Measurements from ENCODE around the gene CTXN1.
"Not testable (repeated sequence)": the region's sequence is repeated elsewhere in the genome, so short reads cannot be mapped to it uniquely, and the experiment has no call there.

CTXN1 gene

DNA sequence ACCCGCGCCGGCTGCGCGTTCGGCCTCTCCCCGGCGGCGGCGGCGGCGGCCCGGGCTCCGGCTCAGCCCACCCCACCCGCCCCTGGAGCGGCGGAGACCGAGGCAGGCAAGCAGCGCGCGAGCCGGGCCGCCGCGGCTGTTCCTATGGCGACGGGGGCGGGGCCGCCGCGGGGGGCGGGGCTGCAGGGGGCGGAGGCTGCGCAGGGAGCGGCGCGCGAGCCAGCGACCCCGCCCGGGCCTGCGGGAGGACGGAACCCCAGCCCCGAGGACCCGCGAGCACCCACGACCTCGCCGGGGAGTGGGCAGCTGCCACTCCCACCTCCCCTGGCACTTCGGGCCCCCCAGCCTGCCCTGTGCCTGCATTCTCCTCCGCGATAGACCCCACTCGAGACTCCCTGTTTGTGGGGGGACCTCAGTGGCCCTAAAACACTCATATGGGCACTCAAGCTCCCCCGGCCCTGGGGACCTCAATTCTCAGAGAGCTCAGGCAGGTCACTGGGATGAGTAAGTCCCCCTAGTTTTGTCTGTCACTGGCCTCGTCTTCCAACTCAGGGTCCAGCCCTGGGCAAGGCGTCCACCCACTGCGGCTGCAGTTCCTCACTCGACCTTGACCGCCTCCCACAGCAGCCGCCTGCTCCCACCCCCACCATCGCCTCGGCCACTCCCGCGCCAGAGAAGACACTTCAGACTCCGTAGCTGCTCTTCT is at the start of gene CTXN1:
TSS of gene CTXN1 (minus strand) at position 115 of the 706 bp plus-strand sequence. CDS start 597 bp downstream, outside the sequence.
- peak; percentile 45 to 48 for DNase-seq

DNA sequence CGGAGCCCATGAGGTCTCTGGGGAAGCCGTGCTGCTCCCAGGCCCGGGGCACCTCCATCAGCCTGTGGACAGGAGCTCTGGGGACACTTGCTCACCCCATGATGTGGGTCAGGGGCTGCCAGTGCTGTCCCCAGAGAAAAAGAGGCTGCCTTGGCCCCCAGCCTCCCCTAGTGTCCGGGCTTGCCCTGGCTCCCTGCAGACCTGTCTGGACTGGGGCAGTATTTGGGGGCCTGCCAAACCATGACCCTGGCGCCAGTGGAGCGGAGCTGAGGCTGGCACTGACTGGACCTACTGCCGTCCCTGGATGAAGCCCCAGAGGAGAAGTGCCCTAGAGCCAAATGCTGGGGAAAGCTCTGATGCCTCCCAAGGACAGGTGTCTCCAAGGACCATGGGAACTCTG is 49.1 kb upstream of the CTXN1 start:
- DNase-seq: no peak

DNA sequence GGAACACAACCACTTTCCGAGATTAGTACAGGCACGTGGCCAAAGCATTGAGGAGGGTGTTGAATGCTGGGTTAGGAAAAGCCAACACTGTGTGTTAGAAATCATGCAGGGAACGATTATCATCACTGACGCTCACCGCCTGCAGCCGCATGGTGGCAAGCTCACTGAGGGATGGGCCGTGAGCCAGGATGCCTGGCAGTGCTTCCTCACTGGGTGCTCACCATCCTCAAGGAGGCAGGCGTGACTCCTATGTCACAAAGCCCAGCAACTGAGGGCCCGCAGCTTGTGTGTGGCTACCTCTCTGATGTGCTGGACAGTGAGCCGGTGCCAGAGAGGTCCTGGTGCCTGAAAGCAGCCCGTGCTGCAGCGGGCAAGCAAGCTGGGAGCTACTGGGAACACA is 47.9 kb upstream of the CTXN1 start:
- no peak for DNase-seq

DNA sequence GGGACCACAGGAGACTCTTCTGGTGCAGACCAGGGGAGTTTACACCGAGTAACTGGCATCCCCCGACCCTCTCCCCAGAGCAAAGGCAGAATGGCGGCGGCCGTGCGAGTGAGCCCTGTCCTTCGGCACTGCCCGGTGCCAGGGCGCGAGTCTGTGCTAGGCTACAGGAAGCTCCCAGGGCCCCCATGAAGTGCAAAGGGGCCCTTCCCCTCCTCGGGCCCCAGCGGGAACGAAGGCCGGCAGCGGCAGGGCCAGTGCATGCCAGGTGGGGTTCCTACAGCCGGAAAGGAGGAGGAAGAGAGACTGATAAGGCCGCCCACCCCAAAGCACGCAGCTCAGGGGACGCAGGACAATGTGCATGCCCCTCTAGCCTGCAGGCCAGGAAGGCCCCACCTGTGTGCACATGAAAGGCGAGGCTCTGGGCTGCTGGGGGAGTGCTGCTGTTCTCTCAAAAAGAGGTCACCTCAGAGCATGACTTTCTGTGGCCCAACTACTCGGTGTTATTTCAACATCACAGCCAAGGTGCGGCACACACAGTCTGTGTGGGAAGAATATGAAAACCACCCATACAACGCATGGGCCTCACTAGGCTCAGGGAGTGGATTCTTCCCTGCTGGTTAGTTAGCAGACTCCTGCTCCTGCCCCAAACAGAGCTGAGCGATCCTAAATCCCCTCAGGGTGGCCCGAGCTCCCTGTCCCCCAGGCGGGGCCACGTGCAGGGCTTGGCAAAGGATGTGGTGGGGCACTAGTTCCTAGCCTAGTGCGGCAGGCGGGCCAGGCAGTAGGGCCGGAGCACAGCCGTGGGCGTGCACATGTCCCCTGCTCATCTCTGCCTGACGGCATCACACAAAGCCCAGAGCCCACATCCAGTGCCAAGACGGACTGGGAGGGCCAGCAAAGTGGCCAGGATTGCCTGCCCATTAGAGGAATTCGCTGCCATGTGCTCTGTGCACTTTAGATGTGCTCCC is 45.9 kb upstream of the CTXN1 start:
- DNase-seq: no peak

DNA sequence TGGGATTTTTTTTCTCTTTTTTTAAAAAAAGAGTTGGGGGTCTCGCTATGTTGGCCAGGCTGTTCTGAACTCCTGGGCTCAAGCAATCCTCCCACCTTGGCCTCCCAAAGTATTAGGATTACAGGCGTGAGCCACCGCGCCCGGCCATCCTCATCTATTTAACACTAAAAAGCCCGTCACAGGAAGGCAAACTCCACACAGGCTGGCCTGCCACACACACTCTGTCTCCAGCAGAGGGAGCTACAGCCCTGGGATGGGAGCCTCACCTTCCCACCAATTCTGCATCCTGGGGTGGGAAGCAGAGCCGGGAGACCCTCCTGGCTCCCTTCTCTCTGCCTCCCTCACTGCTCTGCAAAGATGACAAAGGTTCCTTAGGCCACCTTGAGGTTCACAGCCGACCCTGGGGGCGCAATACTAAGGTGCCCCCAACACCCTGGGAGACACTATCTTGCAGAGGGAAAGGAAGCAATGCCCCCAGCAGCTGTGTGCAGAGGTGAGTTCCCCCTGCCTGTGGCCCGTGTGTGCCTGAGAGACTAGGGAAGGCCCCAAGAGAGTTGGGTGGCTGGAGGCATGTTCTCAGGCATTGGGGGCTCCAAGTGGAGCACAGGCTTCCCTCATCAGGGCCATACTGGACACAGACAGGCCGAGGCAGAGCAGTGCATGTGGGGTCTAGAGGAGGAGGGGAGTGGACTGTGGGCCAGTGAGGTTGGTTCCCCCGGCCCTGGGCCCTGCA is 44.9 kb upstream of the CTXN1 start:
- DNase-seq: peak in 1 of 2 experiments; percentile 45

DNA sequence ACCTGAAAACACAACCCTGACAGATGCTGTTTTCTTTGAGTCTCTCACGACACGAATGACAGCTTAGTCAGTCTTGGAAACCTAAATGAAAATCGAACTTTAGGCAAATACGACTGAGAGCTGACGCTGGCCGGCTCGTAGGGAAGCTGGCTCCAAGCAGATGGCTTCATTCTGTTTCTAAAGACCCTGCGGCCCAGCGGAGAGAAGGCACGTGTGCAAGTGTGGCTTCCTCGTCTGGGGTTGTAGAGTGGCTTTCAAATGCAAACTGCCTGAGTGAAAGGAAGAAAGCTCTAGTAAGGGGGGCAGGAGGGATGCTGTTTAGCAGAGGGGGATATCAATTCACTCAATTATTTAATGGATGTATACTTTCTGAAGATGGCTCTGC is 43.6 kb upstream of the CTXN1 start:
- no peak for DNase-seq

DNA sequence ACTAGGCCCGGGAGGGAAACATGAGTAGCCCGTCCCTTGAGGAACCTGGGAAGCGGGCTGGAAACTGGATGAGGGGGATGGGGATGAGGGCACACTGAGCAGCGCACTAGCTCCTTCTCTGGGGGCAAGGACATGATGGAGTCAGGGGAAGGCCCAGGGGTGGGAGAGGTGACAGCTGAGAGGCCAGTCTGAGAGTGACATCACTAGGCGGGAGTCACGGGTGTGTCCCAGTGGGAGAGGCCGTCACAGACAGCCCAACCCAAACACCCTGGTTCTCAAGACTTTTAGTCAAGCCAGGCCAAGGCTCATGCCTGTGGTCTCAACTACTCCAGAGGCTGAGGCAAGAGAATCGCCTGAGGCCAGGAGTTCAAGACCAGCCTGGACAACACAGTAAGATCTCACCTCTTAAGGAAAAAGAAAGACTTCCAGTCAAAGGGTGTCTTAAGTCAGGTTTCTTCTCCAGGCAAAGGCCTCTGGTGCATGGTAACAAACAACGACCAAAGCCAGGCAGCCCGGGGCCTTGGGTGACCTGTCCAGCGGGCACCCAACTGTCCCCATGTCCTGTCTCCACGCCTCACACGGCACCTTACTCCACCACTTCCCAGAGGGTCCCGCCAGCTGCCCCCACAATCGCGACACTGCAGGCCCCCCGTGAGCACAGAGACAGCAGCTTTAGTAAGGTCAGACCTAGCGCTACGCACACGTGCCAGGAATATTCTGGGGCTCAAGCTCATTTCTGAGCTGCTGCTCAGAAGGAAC is 43.0 kb upstream of the CTXN1 start:
- no peak for DNase-seq

DNA sequence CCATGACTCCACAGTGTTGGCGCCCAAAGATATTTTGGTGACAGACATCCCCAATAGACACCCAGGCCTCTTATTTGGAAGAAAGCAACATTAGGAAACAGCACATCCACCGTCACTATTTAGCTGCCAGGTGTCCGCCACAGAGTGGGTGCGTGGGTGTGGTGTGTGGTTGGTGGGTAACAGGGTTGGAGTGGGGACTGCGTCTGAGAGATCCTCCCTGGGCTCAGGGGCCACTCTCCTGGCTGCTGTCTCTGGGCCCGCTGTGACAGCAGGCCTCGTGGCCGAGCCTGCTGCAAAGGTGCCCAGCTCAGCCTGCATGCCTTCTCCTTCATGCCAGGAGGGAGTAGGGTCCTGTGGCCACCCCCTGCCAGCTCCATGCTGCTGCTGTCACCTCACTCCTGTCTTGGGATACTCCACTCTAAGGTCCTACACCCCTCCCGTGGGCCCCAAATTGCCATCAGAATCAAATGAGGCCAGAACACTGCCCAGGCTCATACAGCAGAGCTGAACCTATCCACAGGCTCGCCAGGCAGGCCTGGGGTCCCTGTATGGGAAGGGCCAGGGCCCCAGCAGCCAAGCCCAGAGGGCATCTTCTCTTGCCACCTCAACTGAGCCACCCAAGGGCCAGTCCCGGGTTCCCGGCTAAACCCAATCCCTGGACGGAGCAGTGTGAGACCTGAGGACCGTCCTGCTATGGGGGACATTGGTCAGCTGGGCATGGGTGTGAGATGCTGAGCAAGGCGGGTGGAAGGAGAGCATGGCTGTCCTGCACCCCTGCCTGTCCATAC is 42.3 kb upstream of the CTXN1 start:
- DNase-seq: no peak

DNA sequence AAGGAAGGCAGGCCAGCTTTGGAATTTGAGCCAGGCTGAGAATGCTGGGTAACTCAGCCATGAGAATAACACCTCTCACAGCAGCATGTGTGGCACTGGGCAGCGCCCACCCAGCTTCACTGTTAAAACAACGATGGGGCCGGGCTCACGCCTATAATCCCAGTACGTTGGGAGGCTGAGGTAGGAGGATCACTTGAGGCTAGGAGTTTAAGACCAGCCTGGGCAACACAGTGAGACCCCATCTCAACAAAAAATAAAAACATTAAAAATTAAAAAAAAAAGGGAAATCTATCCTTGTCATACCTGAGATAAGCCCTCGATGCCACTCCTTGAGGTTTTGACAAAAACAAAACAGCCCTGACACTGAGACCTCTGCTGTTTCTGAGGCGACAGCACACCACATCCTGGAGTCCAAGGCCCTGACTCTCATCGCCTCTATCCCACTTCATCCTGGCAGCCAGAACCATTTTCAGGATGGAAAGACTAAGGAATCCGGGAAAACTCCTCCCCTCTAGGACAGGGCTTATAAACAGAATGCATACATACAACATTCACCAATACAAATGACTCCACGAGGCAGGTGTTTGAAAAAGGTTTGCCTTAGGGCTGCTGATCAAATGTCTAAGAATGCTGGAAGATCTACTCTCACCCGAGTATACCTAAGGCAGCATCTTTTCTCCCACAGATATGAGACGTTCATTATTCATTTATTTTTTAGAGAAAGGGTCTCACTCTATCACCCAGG is 40.2 kb upstream of the CTXN1 start:
- DNase-seq: no peak

DNA sequence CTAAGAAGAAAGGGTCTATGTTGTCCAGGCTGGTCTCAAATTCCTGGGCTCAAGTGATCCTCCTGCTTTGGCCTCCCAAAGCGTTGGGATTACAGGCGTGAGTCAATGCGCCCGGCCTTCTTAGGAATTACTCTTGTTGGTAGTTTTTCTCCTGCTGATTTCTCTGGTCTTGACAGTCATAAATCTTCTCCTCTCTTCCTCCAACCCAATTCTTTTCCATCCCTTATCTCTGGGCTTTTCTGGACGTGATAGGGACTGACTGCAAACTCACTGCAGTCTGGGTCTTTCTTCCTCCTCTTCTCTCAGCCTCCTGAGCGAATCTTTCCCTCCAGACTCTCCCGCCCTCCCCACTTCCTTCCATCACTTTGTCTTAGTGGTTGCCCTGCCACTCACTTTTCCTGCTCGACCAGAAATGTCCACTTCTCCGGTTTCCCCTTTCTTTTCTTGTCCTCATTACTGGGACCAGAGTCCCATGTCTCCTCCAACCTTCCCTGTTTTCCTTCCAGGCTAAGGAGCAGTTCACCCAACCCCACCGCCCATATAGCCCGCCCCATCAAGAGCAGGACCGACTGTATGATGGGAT is 39.4 kb upstream of the CTXN1 start:
- no peak for DNase-seq

DNA sequence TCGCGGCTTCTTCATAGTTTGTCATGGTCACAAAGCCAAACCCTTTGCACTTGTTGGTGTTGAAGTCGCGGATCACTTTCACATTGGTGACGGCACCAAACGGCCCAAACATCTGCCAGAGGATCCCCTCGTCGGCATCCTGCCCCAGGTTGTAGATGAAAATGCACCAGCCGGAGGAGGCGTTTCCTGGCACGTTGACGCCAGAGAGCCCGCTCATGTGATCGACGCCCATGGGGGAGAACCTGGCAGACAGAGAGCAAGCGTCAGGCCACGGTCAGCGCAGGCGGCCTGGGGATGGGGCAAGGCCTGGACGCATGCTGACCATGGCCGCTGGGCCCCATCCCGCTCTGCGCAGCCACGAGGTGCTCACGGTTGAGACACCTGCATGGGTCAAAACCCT is 37.6 kb upstream of the CTXN1 start:
- no peak for DNase-seq

DNA sequence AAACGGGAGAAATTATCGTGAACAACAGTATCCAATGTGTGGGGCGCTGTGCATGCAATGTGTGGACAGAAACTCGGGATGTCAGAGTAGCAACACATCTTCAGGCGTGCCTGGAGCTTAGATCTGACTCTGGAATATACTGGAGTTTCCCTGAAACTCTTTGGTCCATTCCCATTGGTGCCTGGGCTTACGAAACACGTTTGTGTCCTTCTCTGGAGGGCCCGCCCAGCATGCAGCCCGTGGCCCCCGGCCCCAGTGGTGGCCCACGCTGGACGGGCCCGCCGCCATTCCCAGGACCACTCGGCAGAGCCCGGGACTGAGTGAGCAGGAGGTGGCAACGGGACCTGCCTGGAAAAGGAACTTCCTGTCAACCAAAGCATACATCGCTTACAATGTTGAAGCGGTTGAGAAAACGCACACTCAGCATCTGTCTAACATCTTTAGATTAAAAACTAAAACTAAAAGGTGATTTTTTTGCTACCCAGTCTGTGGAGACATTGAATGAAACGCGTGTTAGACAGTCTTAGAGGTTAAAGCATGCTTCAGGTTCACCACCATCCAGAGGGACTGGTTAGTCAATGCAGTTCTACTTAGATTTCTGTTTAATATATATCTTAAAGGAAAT is 36.8 kb upstream of the CTXN1 start:
- no peak for DNase-seq

DNA sequence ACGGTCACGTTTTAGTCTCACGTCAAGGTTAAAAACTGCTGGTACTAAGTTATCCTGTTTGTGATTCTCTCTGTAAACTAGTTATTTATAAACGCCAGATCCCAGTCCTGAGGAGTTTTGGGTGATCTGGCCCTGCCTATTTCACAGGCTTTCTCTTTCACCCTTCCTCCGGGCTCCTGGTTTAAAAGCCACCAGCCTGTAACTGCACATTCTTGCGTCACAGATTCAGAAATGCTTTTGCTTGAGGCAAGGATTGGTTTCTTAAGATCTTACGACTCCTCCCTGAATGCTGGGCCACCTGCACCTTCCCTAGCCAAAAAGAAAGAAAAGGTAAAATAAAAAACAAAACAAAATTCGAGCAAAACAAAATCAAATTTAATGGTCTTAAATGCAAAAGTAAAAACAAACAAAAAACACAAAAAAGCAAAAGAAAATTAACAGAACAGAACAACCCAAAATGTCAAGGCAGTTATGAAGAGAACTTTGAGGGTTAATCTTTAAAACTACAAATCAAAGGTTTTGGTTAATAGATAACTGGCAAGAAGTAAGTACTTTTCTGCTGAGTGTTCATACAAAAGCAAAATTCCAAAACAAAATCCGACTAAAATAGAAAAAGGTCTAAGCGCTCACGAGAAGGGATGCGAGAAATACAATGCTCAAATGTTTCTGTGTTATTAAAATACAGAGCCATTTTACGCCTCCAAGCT is 36.1 kb upstream of the CTXN1 start:
- no peak for DNase-seq

DNA sequence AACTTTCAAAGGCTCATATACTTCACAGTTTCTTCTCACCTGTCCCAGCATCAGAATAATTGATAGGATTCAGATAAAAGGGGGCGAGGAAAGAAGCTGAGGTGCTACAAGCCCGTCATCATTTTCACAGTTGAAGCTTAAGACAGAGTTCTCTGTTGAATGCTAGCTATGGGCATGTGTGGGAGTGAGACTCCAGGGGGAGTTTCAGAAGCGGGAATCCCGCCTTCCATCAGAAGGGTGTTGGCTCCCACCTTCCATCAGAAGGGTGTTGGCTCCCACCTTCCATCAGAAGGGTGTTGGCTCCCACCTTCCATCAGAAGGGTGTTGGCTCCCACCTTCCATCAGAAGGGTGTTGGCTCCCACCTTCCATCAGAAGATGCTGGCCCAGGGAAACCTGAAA is 35.1 kb upstream of the CTXN1 start:
- not testable (repeated sequence) for DNase-seq

DNA sequence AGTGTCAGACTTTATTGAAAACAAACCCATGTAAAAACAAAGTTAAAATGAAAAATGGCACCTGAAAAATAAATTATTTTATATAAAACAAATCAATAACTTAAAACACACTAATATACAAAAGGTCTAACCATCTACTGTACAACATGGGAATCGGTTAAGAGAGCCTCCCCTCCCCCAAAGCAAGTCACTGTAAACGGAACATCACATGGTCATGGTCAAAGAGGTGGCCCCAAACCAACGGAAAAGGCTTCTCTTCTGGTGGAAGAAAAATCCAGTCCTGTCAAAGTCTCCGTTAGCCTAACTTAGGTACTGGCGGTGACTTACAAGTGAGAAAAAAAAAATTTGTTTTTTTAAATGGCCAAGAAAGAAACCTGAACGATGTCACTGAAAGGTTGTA is 33.3 kb upstream of the CTXN1 start:
- DNase-seq: no peak

DNA sequence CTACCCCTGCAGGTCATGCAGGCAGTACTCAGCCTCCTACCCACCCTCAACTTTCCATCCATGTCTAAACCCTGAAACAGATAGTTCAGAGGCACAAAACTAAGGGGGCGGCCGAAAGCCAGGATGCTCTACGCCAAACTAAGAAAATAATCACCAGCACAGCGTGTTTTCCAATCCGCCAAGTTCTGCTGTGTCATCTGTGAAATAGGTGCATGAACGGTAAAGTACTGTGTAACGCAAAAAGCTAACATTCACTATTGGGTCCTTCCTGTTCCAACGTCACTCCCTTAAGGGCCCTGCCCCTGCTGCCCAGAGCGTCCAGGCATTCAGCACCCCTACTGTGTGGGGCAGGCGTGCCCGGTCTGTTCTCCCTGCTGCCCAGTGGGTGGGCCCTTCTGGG is 29.8 kb upstream of the CTXN1 start:
- DNase-seq: no peak

DNA sequence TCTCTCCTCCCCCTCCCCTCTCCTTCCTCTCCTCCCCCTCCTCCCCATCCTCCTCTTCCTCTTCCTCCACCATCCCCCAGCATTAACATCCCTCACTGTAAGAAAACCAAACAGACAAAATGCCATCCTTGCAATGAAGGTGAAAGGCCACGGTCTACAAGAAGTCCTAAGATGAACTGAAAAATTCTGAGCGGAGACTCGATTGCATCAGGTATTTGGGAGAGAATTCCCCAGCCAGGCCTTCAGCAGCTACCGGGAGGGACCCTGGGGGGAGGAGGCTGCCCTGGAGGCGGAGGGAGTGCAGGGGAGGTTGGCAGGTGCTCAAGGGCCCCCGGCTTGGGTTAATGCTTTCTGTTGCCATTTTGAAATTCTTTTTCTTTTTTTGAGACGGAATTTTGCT is 27.6 kb upstream of the CTXN1 start:
- no peak for DNase-seq

DNA sequence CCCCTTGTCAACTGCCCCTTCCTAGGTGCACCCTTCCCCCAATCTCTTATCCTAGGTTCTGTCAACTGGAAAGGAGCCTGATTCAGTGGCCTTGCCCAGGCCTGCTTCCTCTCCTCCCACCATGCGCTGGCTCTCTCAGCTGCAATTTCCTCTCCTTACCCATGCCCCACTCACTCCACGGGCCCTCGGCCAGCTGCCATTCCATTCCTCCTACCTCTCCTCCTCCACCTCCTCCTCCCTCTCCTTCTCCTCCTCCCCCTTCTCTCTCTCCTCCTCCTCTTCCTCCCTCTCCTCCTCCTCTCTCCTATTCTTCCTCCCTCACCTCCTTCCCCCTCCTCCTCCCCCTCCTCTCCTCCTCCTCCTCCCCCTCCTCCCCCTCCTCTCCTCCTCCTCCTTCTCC is 27.1 kb upstream of the CTXN1 start:
- no peak for DNase-seq

DNA sequence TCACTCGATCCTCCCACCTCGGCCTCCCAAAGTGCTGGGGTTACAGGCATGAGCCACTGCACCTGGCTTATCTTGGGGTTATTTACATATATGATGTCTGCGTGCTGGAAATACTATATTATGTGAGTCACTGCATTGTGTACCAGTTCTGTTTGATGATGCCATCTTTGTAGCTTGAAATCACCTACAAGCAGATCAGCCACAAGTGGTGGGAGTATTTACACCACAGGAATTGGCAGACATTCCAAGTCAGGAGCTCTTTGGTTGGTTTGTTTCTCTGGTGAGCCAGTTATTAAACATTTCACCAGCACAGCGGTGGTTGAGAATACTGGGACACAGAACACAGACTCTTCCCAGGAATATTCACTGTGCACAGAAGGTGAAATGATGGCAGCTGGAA is 22.0 kb upstream of the CTXN1 start:
- no peak for DNase-seq
